ENCODE results near the gene ZFAND5.

The ZFAND5 gene

DNA sequence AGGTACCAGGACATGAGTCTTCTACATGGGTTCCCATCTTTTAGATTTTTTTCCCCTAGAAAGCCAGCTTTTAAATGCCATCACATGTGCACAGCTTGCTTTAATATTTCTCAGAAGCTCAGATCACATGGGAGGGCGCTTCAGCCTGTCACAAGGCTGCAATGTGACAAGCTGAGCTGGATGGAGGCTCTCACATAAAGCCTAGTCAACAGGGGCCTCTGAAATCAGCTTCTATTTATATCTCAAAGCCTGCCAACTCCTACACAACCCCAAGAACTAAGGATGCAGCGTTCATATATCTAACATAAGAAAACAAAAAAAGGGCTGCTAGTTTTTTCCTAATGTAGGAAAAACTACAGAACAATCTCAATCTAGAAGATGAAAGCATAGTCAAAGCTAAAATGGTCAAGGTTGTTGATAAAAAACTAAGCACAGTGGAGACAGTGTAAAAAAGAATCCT, 2.3 kb downstream of the ZFAND5 start:
- peak; percentile 50 for DNase-seq

- DNase-seq, result peak; percentile 15
Measured at GRCh38 chr9:72362118-72362531, 2.9 kb downstream of the ZFAND5 start.

DNA sequence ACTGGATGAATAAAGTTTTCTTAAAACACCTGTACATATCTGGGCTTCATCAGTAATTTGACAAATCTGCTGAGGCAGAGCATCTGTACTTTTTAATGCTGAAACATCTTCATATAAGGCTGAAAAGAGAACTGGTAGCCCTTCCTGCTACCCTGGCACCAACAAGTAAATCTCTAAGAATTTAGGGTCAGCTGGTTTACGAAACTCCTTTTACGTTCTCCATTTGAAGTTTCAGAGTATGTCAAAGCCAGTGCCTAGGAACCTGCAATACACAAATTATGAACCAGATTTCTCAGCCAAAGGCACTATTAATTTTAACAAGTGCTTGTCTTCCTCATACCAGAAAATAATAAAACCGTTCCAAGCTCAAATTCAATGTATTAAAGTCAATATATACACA, 3.8 kb downstream of the ZFAND5 start:
- DNase-seq, result no peak

- DNase-seq, result no peak
Measured at GRCh38 chr9:72360324-72360723, 4.7 kb downstream of the ZFAND5 start.

GRCh38 chr9:72356041-72356582, 8.9 kb downstream of the ZFAND5 start:
- DNase-seq, result no peak

- no peak for DNase-seq
Measured at GRCh38 chr9:72355153-72355552, 9.9 kb downstream of the ZFAND5 start.

GRCh38 chr9:72354704-72355103, 10.3 kb downstream of the ZFAND5 start:
- no peak for DNase-seq

- no peak for DNase-seq
Measured at GRCh38 chr9:72353455-72354116, 11.4 kb downstream of the ZFAND5 start.

DNA sequence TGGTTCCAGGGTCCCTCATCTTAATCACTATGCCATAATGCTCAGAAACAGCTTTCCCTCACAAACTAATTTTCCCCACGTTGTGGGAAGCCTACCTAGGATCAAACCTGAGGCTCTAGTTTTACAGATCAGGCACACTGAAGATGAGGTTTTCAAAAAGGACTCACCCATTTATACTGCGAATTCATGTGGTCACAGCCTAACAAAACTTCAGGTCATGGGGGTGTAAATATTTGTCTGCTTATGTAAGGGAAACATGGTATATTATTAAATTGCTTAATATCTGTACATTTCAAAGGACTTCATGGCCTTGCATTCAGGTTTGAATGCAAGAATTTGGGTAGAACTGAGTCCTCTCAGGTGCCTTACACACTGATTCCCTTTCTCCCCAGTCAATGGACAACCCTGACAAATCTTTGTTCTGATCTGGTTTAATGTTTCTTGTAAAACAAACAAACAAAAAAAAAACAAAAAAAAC, 12.1 kb downstream of the ZFAND5 start:
- DNase-seq, result no peak

GRCh38 chr9:72351538-72352453, 13.2 kb downstream of the ZFAND5 start:
- DNase-seq, result peak; percentile 65

DNA sequence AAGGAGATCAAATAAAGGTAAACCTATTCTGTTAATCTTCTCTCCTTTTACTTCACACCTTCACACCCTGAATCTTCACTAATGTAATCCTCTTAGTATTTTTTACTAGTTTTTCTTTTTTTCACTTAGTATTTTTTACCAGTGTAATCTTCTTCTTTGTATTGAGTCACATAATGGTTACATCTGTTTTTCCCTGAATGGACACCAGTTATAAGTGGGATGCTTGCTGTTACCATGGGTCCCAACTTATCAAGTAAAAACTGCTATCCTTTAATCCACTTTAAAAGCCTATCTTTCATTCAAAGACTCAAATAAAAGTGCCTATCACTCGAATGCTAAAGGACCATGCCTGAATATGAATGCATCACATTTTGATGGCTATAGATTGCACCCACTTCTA, 15.1 kb downstream of the ZFAND5 start:
- no peak for DNase-seq

DNA sequence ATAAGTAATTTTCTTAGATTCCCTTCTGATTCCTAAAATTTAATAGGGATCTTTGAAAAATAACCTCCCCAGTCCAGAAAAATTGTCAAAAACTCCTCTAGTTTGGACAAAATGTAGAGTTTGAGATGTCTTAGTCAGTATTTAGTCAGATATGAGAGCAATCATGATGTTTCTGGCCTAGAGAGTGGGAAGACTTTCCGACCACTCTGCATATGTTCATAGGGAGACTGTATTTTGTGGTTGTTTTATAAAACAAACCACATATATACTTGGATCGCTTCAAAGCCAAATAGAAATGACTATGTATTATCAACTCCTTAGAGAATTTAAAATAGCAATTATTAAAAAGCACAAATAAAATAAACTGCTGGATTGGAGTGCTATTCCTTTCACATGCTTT, 15.8 kb downstream of the ZFAND5 start:
- DNase-seq, result no peak

DNA sequence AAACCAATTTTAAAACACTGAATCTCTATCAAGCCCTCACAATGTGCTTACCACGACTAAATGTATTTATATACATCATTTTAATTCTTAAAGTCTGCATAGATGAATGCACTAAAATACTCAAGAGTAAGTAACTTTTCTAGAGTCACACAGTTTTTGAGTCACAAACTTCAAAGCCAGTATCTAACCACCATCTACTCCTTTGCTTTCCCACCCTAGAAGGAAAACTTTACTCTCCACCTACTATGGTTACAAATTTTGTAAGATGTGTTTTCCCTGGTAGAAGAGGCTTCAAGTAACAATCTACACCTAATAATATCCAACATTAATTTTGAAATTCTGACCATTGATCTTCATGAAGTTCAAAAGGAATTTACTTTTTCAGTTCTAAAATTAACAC, 18.7 kb downstream of the ZFAND5 start:
- no peak for DNase-seq

GRCh38 chr9:72338631-72339030, 26.4 kb downstream of the ZFAND5 start:
- DNase-seq, result peak; percentile 57

GRCh38 chr9:72337286-72337685, 27.7 kb downstream of the ZFAND5 start:
- no peak for DNase-seq

- no peak for DNase-seq
Measured at GRCh38 chr9:72334658-72335337, 30.2 kb downstream of the ZFAND5 start.

- DNase-seq, result no peak
Measured at GRCh38 chr9:72333709-72334108, 31.3 kb downstream of the ZFAND5 start.

GRCh38 chr9:72333197-72333596, 31.8 kb downstream of the ZFAND5 start:
- no peak for DNase-seq

GRCh38 chr9:72332351-72332750, 32.7 kb downstream of the ZFAND5 start:
- no peak for DNase-seq

DNA sequence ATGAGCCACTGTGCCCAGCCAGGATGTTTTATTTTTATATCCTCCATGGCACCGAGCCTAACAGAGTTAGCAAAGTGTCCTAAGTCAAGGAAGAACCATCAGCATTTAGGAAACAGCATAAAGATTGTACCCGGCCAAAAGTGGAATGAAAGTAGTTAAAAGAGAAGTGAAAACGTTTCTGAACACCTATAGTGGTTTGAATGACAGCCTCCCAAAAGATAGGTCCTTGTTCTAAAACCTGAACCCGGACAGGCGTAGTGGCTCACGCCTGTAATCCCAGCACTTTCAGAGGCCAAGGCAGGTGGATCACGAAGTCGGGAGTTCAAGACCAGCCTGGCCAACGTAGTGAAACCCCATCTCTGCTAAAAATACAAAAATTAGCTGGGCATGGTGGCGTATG, 37.4 kb downstream of the ZFAND5 start:
- no peak for DNase-seq

- no peak for DNase-seq
Measured at GRCh38 chr9:72326641-72327040, 38.4 kb downstream of the ZFAND5 start.

GRCh38 chr9:72324974-72325373, 40.0 kb downstream of the ZFAND5 start:
- DNase-seq, result no peak

DNA sequence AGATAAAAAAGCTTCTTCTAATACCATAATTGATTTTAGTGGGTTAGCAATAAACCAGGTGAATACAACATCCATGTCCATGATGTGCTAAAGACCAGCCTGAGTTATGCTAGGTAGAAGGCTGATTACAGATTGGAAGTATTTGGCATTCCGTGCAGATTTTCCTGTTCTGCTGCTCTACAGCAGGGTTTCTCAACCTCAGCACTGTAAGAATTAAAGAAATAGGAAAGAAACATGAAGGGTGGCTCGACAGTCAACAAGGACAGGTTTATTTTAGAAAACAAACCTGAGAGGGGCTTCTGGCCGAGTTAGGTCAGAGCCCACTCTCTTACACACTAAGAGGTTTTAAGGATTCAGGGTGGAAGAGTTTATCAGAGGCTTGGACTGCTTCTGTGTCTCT, 42.3 kb downstream of the ZFAND5 start:
- no peak for DNase-seq
